ENCODE measurements around the gene CSGALNACT2. TPM values are rescaled to one million over a fixed set of nuclear protein-coding genes. Genes with fewer than 3 reads are reported as not detected.

Gene CSGALNACT2
- total and polyA plus RNA-seq, 2 donors (not counting 1 experiment from before 2014, with no cell fraction given), result 10.9 to 24.0 TPM

DNA sequence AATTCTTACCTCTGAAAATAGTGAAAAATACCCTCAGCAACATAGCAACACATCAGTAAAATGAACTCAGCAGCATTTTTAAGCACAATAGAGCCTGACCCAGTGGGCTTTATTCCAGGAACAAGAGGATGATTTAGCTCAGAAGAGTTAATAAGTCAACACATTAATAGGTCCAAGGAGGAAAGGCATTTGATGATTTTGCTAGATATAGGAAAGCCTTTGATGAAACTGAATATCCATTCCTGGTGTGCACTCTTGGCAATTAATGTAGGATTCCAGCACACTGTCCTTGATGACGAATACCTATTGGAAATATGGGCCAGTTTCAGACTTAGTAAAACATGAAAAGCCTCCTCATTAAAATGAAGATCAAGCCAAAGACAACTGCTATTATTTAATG, 86.1 kb downstream of the CSGALNACT2 start:
- H3K27ac ChIP-seq (ENCODE audit: low read length in 2 of 2), result no peak overlapping the region
- Mint-ChIP-seq H3K27ac (no peak overlapping the region), H3K27me3 (peaks cover 36% of the 10 kb centered on the region), H3K4me3 (no peak overlapping the region), H3K4me1 (peaks cover 17% of the 10 kb centered on the region), H3K9me3 (ENCODE audit: insufficient read depth) (no peaks in the 10 kb centered on the region)
- H3K4me2 ChIP-seq (replicated peaks; ENCODE audit: low read depth, low read length, poor library complexity, severe bottlenecking), result no peak overlapping the region
- no peaks in the 10 kb centered on the region for H4K20me1 ChIP-seq (ENCODE audit: control insufficient read depth, insufficient read depth, low read length, poor library complexity, severe bottlenecking)
- ChIA-PET POLR2A (no interaction called here), CTCF (interaction anchor here (1.6 kb wide), 1 partner anchor 68 kb away, joined by 3 read pairs; no protein-coding TSS in a partner anchor)
- peaks cover 0 to 28% (median 8%) of the 10 kb centered on the region in 4 experiments for H3K27me3 ChIP-seq (replicated peaks in 1 of 4; ENCODE audit: control extremely low read depth in 1 of 4, control insufficient read depth in 3 of 4, insufficient read depth in 4 of 4, low read length in 3 of 4)
- no peaks in the 10 kb centered on the region for H3K79me2 ChIP-seq (ENCODE audit: control insufficient read depth, insufficient read depth, low read length)
- no peak overlapping the region for H3K9ac ChIP-seq (ENCODE audit: low read length)
- TF ChIP-seq, protein P1, sequence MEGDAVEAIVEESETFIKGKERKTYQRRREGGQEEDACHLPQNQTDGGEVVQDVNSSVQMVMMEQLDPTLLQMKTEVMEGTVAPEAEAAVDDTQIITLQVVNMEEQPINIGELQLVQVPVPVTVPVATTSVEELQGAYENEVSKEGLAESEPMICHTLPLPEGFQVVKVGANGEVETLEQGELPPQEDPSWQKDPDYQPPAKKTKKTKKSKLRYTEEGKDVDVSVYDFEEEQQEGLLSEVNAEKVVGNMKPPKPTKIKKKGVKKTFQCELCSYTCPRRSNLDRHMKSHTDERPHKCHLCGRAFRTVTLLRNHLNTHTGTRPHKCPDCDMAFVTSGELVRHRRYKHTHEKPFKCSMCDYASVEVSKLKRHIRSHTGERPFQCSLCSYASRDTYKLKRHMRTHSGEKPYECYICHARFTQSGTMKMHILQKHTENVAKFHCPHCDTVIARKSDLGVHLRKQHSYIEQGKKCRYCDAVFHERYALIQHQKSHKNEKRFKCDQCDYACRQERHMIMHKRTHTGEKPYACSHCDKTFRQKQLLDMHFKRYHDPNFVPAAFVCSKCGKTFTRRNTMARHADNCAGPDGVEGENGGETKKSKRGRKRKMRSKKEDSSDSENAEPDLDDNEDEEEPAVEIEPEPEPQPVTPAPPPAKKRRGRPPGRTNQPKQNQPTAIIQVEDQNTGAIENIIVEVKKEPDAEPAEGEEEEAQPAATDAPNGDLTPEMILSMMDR (IDR thresholded peaks at IDR 0.05), result no peak
- TF ChIP-seq EZH2 (IDR thresholded peaks at IDR 0.05; ENCODE audit: borderline replicate concordance, insufficient read depth, low read depth, low read length, poor library complexity, severe bottlenecking), result no peak
- no peaks in the 10 kb centered on the region for H3K9me3 ChIP-seq (ENCODE audit: control extremely low read depth in 1 of 3, control insufficient read depth in 2 of 3, insufficient read depth in 1 of 3, low read length in 2 of 3)
- no peak overlapping the region for H2AFZ ChIP-seq (ENCODE audit: insufficient read depth, low read depth, low read length, poor library complexity, severe bottlenecking)
- intact Hi-C loops (cut with micrococcal nuclease), result no loop called here
- peaks cover 9 to 16% of the 10 kb centered on the region in 2 donors for H3K4me1 ChIP-seq (ENCODE audit: control insufficient read depth in 2 of 2, insufficient read depth in 2 of 2, low read length in 2 of 2)
- no CpG with 5 or more reads among the region's 1 CpG for WGBS (ENCODE audit: insufficient coverage)
- DNase-seq, result no peak
- no peak overlapping the region for H3K4me3 ChIP-seq (ENCODE audit: control extremely low read depth in 1 of 5, extremely low read depth in 1 of 5, insufficient read depth in 1 of 5, low read depth in 2 of 5, low read length in 4 of 5)
- ATAC-seq (ENCODE audit: low read depth), result no peak
- H3K36me3 ChIP-seq (replicated peaks in 1 of 2; ENCODE audit: control extremely low read depth in 1 of 2, control insufficient read depth in 1 of 2, extremely low read depth in 1 of 2, insufficient read depth in 2 of 2, low read length in 1 of 2), result no peaks in the 10 kb centered on the region

DNA sequence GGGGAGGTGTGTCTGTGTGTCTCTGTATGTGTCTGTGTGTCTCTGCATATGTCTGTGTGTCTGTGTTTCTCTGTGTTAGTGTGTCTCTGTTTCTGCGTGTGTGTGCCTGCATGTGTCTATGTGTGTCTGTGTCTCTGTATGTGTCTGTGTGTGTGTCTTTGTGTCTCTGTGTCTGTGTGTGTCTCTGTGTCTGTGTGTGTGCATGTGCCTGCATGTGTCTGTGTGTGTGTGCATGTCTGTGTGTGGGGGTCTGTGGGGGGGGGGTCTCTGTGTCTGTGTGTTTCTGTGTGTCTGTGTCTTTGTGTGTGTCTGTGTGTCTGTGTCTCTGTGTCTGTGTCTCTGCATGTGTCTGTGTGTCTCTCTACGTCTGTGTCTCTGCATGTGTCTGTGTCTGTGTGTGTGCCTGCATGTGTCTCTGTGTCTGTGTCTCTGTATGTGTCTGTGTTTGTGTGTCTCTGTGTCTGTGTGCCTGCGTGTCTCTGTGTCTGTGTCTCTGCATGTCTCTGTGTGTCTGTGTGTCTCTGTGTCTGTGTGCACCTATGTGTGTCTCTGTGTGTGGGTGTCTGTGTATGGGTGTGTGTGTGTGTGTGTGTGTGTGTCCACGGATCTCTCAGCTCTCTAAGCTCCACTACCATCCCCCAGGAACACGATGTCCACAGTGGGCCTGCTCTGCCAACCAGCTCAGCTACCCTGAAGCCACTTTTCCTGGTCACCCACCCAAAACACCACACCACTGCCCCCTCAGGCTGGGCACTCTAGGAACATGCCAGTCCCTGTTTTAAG, 87.0 kb downstream of the CSGALNACT2 start:
- no peak for DNase-seq
- no peak overlapping the region for H3K4me3 ChIP-seq (ENCODE audit: control extremely low read depth in 1 of 5, extremely low read depth in 1 of 5, insufficient read depth in 1 of 5, low read depth in 2 of 5, low read length in 4 of 5)
- no peaks in the 10 kb centered on the region for H4K20me1 ChIP-seq (ENCODE audit: control insufficient read depth, insufficient read depth, low read length, poor library complexity, severe bottlenecking)
- H3K9ac ChIP-seq (ENCODE audit: low read length), result no peak overlapping the region
- no peaks in the 10 kb centered on the region for H3K9me3 ChIP-seq (ENCODE audit: control extremely low read depth in 1 of 3, control insufficient read depth in 2 of 3, insufficient read depth in 1 of 3, low read length in 2 of 3)
- no peak for ATAC-seq (ENCODE audit: low read depth)
- H3K27me3 ChIP-seq (replicated peaks in 1 of 4; ENCODE audit: control extremely low read depth in 1 of 4, control insufficient read depth in 3 of 4, insufficient read depth in 4 of 4, low read length in 3 of 4), result peaks cover 0 to 31% (median 8%) of the 10 kb centered on the region in 4 experiments
- H3K27ac ChIP-seq (ENCODE audit: low read length in 2 of 2), result no peak overlapping the region
- no peak for TF ChIP-seq EZH2 (IDR thresholded peaks at IDR 0.05; ENCODE audit: borderline replicate concordance, insufficient read depth, low read depth, low read length, poor library complexity, severe bottlenecking)
- TF ChIP-seq, protein P1 (IDR thresholded peaks at IDR 0.05), result no peak
- POLR2A ChIA-PET, result interaction anchor here (0.7 kb wide), 1 partner anchor 46 kb away, joined by 4 read pairs; no protein-coding TSS in a partner anchor
- WGBS (ENCODE audit: insufficient coverage), result 90% methylated on average over 3 of the region's 5 CpGs
- no peaks in the 10 kb centered on the region for H3K79me2 ChIP-seq (ENCODE audit: control insufficient read depth, insufficient read depth, low read length)
- CTCF ChIA-PET, result no interaction called here
- Mint-ChIP-seq H3K27me3 (peaks cover 35% of the 10 kb centered on the region), H3K9me3 (ENCODE audit: insufficient read depth) (no peaks in the 10 kb centered on the region), H3K4me3 (no peak overlapping the region), H3K27ac (no peak overlapping the region), H3K4me1 (peaks cover 17% of the 10 kb centered on the region)
- H3K4me2 ChIP-seq (replicated peaks; ENCODE audit: low read depth, low read length, poor library complexity, severe bottlenecking), result no peak overlapping the region
- no peaks in the 10 kb centered on the region for H3K36me3 ChIP-seq (replicated peaks in 1 of 2; ENCODE audit: control extremely low read depth in 1 of 2, control insufficient read depth in 1 of 2, extremely low read depth in 1 of 2, insufficient read depth in 2 of 2, low read length in 1 of 2)
- H3K4me1 ChIP-seq (ENCODE audit: control insufficient read depth in 2 of 2, insufficient read depth in 2 of 2, low read length in 2 of 2), result peaks cover 10 to 19% of the 10 kb centered on the region in 2 donors
- intact Hi-C loops (cut with micrococcal nuclease), result no loop called here
- no peak overlapping the region for H2AFZ ChIP-seq (ENCODE audit: insufficient read depth, low read depth, low read length, poor library complexity, severe bottlenecking)

Data from B cell (primary cell).